Astrocyte of the spinal cord (primary cell): ENCODE data around the gene GPR3.

Experiments used
- DNase-seq: peaks from one replicate; pipeline ENCODE4 v3.0.0; 2011; ENCODE audit warnings: low read depth, low spot score
- H3K4me3 ChIP-seq: 2 replicates; pipeline ENCODE4 v1.5.1; 2011; ENCODE audit warnings: low read depth, mild to moderate bottlenecking, low read length, moderate library complexity
- CTCF ChIP-seq: IDR thresholded peaks from 2 replicates; pipeline ENCODE4 v1.5.1; 2012; ENCODE audit warnings: low read depth, mild to moderate bottlenecking, low read length, inconsistent platforms
- in situ Hi-C: cut with HindIII; loops from 2 replicates; pipeline ENCODE4 v1.10.0; 2017; ENCODE audit warnings: low sequenced_read_pairs

GPR3 gene

GRCh38 chr1:27372022-27372807, 20.2 kb upstream of the GPR3 start:
- in situ Hi-C loops = no loop called here
- TF ChIP-seq CTCF = no peak
- H3K4me3 ChIP-seq = no peak overlapping the region
- DNase-seq = no peak

GRCh38 chr1:27372808-27373690, 19.4 kb upstream of the GPR3 start:
- no peak overlapping the region for H3K4me3 ChIP-seq
- no peak for DNase-seq
- peak; percentile 42 for TF ChIP-seq CTCF
- in situ Hi-C loops = no loop called here

- no peak for DNase-seq
- no peak for TF ChIP-seq CTCF
- H3K4me3 ChIP-seq = no peak within 1 kb of the TSS
- in situ Hi-C loops = no loop called here
These were observed 17.9 kb upstream of the GPR3 start, which contains the start of gene FCN3 for GRCh38 chr1:27374362-27375086. Gene FCN3, minus strand, starts transcription at chr1:27374824. Its CDS starts 6 bp downstream, at chr1:27374818.

GRCh38 chr1:27377760-27378495, 14.5 kb upstream of the GPR3 start:
- TF ChIP-seq CTCF = no peak
- in situ Hi-C loops = no loop called here
- H3K4me3 ChIP-seq = no peak overlapping the region
- no peak for DNase-seq

GRCh38 chr1:27379564-27380122, 12.8 kb upstream of the GPR3 start:
- TF ChIP-seq CTCF = no peak
- no peak for DNase-seq
- H3K4me3 ChIP-seq = no peak overlapping the region
- in situ Hi-C loops = no loop called here
